C4-2B (cell line): ENCODE data around the gene ACAN.

Source experiments
- H3K27ac ChIP-seq: fragments of 450-650 bp; 2 replicates; pipeline ENCODE4 v1.5.1; 2017
- ZFX ChIP-seq: fragments of 450-650 bp; IDR thresholded peaks from 2 replicates; pipeline ENCODE4 v1.6.1; 2017
- TF ChIP-seq, protein P1 (sequence below): fragments of 450-650 bp; conservative IDR thresholded peaks from 2 replicates; pipeline ENCODE4 v1.5.1; 2017; ENCODE audit warnings: mild to moderate bottlenecking

Gene ACAN

GRCh38 chr15:88848203-88848602, 45.0 kb downstream of the ACAN start:
- no peak for TF ChIP-seq ZFX
- TF ChIP-seq, protein P1, sequence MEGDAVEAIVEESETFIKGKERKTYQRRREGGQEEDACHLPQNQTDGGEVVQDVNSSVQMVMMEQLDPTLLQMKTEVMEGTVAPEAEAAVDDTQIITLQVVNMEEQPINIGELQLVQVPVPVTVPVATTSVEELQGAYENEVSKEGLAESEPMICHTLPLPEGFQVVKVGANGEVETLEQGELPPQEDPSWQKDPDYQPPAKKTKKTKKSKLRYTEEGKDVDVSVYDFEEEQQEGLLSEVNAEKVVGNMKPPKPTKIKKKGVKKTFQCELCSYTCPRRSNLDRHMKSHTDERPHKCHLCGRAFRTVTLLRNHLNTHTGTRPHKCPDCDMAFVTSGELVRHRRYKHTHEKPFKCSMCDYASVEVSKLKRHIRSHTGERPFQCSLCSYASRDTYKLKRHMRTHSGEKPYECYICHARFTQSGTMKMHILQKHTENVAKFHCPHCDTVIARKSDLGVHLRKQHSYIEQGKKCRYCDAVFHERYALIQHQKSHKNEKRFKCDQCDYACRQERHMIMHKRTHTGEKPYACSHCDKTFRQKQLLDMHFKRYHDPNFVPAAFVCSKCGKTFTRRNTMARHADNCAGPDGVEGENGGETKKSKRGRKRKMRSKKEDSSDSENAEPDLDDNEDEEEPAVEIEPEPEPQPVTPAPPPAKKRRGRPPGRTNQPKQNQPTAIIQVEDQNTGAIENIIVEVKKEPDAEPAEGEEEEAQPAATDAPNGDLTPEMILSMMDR, result no peak
- H3K27ac ChIP-seq, result no peak overlapping the region

- TF ChIP-seq, protein P1, result no peak
- no peak for TF ChIP-seq ZFX
- H3K27ac ChIP-seq, result no peak overlapping the region
These were observed 46.3 kb downstream of the ACAN start for GRCh38 chr15:88849376-88850072.

- TF ChIP-seq, protein P1, result no peak
- no peak for TF ChIP-seq ZFX
- H3K27ac ChIP-seq, result no peak overlapping the region
These were observed 49.2 kb downstream of the ACAN start for GRCh38 chr15:88852476-88852875.

- H3K27ac ChIP-seq, result no peak overlapping the region
- no peak for TF ChIP-seq ZFX
- TF ChIP-seq, protein P1, result no peak
These were observed 55.7 kb downstream of the ACAN start for GRCh38 chr15:88858934-88859333.

DNA sequence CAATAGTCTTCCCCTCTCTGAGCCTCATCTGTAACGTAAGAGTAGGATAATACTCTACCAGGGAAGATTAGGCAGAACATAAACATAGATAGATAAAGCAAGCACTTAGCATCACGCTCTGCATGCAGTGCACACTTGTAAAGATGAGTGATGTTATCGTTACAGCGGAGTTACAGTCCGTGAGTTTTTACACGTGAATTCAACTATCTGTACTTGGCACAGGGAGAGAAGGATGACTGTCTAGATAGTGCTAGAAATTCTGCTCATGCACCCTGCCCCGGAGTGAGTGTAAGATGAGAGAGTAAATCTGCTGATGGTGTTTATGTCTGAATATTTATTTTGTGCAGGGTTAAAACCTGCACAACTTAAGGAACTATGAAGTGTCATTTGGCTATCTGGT, 56.3 kb downstream of the ACAN start:
- no peak overlapping the region for H3K27ac ChIP-seq
- no peak for TF ChIP-seq ZFX
- TF ChIP-seq, protein P1, result no peak

DNA sequence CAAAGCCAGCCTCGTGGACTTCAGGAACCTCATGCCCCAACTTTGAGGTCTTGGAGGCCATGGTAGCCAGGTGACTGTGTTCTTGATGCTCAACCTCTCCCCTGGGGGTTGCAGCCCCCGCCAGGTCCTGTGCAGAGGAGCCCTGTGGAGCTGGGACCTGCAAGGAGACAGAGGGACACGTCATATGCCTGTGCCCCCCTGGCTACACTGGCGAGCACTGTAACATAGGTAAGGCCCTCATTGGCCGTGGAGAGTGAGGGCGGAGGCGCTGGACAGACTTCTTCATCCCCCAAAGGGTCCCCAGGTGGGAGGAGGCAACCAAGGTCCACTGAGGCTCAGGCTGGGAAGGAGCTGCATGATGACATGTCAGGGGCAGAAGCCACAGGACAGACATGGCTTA, 57.0 kb downstream of the ACAN start:
- TF ChIP-seq, protein P1, result no peak
- TF ChIP-seq ZFX, result no peak
- no peak overlapping the region for H3K27ac ChIP-seq

GRCh38 chr15:88863412-88863811, 60.2 kb downstream of the ACAN start:
- TF ChIP-seq, protein P1, result no peak
- no peak for TF ChIP-seq ZFX
- H3K27ac ChIP-seq, result no peak overlapping the region
